ENCODE results near the gene DDX11. TPM values are rescaled to one million over a fixed set of nuclear protein-coding genes. Genes with fewer than 3 reads are reported as not detected.

DDX11 gene
- total RNA-seq, 1 donor from 2014 or later = 12.8 TPM

DNA sequence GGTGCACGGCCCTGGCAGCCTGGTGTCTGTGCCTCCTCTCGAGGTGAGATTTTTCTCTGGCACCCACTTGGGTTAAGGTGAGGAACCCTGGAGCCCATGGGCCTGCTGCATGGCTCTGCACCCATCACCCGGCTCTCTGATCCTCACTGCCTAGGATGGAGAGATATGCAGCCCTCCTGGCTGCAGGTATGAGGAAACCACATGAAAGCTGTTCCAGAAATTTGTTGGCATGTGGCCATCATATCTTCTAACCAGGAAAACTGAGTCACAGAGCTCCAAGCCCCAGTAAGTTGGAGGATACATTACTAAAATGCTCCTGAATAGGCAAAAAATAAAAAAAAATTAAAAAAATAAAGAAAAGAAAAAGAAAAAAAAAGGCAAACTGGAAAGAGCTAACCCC, 39.3 kb upstream of the DDX11 start:
- Histone ChIP-seq H3K4me1 (ENCODE audit: insufficient read depth, low read length) (no peaks in the 10 kb centered on the region), H3K9me3 (ENCODE audit: insufficient read depth, low read depth, low read length) (no peaks in the 10 kb centered on the region), H3K36me3 (ENCODE audit: insufficient read depth, low read length) (no peaks in the 10 kb centered on the region), H3K4me2 (ENCODE audit: low read length) (no peak overlapping the region), H3K27me3 (ENCODE audit: insufficient read depth, low read length) (peaks cover 8% of the 10 kb centered on the region), H2AFZ (ENCODE audit: low read depth, low read length) (no peak overlapping the region), H3K79me2 (ENCODE audit: insufficient read depth, low read length) (no peaks in the 10 kb centered on the region), H3K9ac (ENCODE audit: low read length) (no peak overlapping the region), H3K27ac (ENCODE audit: low read depth, low read length) (no peak overlapping the region), H4K20me1 (ENCODE audit: insufficient read depth, low read length) (no peaks in the 10 kb centered on the region), H3K4me3 (ENCODE audit: insufficient read depth, low read depth, low read length) (no peak overlapping the region)
- no peak for FAIRE-seq
- Mint-ChIP-seq H3K27ac (ENCODE audit: unreplicated experiment) (no peak overlapping the region), H3K36me3 (ENCODE audit: low read depth, unreplicated experiment) (no peaks in the 10 kb centered on the region), H3K9me3 (ENCODE audit: unreplicated experiment) (peaks cover 4% of the 10 kb centered on the region), H3K27me3 (ENCODE audit: low read depth, unreplicated experiment) (peaks cover 38% of the 10 kb centered on the region), H3K4me1 (ENCODE audit: low read depth, unreplicated experiment) (peaks cover 10% of the 10 kb centered on the region), H3K4me3 (ENCODE audit: unreplicated experiment) (no peak overlapping the region)
- no peak for TF ChIP-seq EZH2 (IDR thresholded peaks at IDR 0.05; ENCODE audit: insufficient read depth, low read length)
- TF ChIP-seq, protein P1, sequence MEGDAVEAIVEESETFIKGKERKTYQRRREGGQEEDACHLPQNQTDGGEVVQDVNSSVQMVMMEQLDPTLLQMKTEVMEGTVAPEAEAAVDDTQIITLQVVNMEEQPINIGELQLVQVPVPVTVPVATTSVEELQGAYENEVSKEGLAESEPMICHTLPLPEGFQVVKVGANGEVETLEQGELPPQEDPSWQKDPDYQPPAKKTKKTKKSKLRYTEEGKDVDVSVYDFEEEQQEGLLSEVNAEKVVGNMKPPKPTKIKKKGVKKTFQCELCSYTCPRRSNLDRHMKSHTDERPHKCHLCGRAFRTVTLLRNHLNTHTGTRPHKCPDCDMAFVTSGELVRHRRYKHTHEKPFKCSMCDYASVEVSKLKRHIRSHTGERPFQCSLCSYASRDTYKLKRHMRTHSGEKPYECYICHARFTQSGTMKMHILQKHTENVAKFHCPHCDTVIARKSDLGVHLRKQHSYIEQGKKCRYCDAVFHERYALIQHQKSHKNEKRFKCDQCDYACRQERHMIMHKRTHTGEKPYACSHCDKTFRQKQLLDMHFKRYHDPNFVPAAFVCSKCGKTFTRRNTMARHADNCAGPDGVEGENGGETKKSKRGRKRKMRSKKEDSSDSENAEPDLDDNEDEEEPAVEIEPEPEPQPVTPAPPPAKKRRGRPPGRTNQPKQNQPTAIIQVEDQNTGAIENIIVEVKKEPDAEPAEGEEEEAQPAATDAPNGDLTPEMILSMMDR (IDR thresholded peaks at IDR 0.05; ENCODE audit: insufficient read depth, low read depth, low read length) = no peak
- no peak for DNase-seq (ENCODE audit: low read depth)

- Histone ChIP-seq H4K20me1 (ENCODE audit: insufficient read depth, low read length) (no peaks in the 10 kb centered on the region), H3K4me1 (ENCODE audit: insufficient read depth, low read length) (no peaks in the 10 kb centered on the region), H3K27ac (ENCODE audit: low read depth, low read length) (no peak overlapping the region), H3K4me3 (ENCODE audit: insufficient read depth, low read depth, low read length) (no peak overlapping the region), H3K27me3 (ENCODE audit: insufficient read depth, low read length) (peaks cover 4% of the 10 kb centered on the region), H3K36me3 (ENCODE audit: insufficient read depth, low read length) (no peaks in the 10 kb centered on the region), H3K79me2 (ENCODE audit: insufficient read depth, low read length) (no peaks in the 10 kb centered on the region), H2AFZ (ENCODE audit: low read depth, low read length) (no peak overlapping the region), H3K4me2 (ENCODE audit: low read length) (no peak overlapping the region), H3K9me3 (ENCODE audit: insufficient read depth, low read depth, low read length) (no peaks in the 10 kb centered on the region), H3K9ac (ENCODE audit: low read length) (no peak overlapping the region)
- Mint-ChIP-seq H3K36me3 (ENCODE audit: low read depth, unreplicated experiment) (no peaks in the 10 kb centered on the region), H3K9me3 (ENCODE audit: unreplicated experiment) (peaks cover 4% of the 10 kb centered on the region), H3K27ac (ENCODE audit: unreplicated experiment) (no peak overlapping the region), H3K27me3 (ENCODE audit: low read depth, unreplicated experiment) (peaks cover 41% of the 10 kb centered on the region), H3K4me3 (ENCODE audit: unreplicated experiment) (no peak overlapping the region), H3K4me1 (ENCODE audit: low read depth, unreplicated experiment) (peaks cover 10% of the 10 kb centered on the region)
- TF ChIP-seq, protein P1 (IDR thresholded peaks at IDR 0.05; ENCODE audit: insufficient read depth, low read depth, low read length) = no peak
- TF ChIP-seq EZH2 (IDR thresholded peaks at IDR 0.05; ENCODE audit: insufficient read depth, low read length) = no peak
- FAIRE-seq = no peak
- peak; percentile 36 for DNase-seq (ENCODE audit: low read depth)
These were observed 38.4 kb upstream of the DDX11 start for GRCh38 chr12:31035226-31035625.

DNA sequence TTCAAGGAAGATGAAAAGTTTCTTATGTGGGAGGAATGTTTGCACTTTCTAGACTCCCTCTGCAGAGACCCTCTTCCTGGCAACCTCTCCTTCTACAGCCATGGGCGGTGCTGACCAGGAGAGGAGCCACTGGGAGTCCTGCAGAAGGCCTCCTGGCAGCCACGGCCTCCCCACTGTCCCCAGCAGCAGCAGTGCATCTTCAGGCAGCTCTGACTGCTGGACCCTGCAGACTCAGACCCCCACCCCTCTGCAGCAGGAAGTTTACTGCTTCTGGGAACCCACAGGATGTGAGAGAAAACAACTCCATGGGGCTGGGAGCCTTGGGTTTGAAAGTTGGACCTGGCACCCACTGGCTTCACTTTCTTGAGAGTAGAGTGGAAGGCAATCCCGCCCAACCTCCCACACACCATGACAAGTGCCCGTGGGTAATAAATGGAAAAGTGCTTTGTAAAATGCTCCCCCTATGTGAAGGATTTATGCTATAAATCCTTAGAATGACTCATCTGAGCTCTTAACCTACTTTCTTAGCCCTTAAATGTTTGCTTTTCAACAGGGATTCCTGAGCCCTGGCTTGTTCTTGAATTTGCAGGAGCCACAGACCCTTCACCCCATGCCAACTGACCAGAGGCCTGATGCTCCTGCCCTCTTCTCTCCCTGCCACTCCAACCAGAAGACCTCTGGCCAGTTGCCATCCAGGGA, 37.5 kb upstream of the DDX11 start:
- DNase-seq (ENCODE audit: low read depth) = peak; percentile 34
- TF ChIP-seq, protein P1 (IDR thresholded peaks at IDR 0.05; ENCODE audit: insufficient read depth, low read depth, low read length) = no peak
- no peak for TF ChIP-seq EZH2 (IDR thresholded peaks at IDR 0.05; ENCODE audit: insufficient read depth, low read length)
- Mint-ChIP-seq H3K9me3 (ENCODE audit: unreplicated experiment) (peaks cover 4% of the 10 kb centered on the region), H3K27me3 (ENCODE audit: low read depth, unreplicated experiment) (peaks cover 35% of the 10 kb centered on the region), H3K4me3 (ENCODE audit: unreplicated experiment) (no peak overlapping the region), H3K36me3 (ENCODE audit: low read depth, unreplicated experiment) (no peaks in the 10 kb centered on the region), H3K4me1 (ENCODE audit: low read depth, unreplicated experiment) (peaks cover 10% of the 10 kb centered on the region), H3K27ac (ENCODE audit: unreplicated experiment) (no peak overlapping the region)
- no peak for FAIRE-seq
- H3K27ac ChIP-seq (ENCODE audit: low read depth, low read length) = no peak overlapping the region
- H3K36me3 ChIP-seq (ENCODE audit: insufficient read depth, low read length) = no peaks in the 10 kb centered on the region
- no peaks in the 10 kb centered on the region for H3K4me1 ChIP-seq (ENCODE audit: insufficient read depth, low read length)
- H4K20me1 ChIP-seq (ENCODE audit: insufficient read depth, low read length) = no peaks in the 10 kb centered on the region
- H3K9ac ChIP-seq (ENCODE audit: low read length) = no peak overlapping the region
- H2AFZ ChIP-seq (ENCODE audit: low read depth, low read length) = no peak overlapping the region
- H3K4me3 ChIP-seq (ENCODE audit: insufficient read depth, low read depth, low read length) = no peak overlapping the region
- peaks cover 7% of the 10 kb centered on the region for H3K27me3 ChIP-seq (ENCODE audit: insufficient read depth, low read length)
- no peaks in the 10 kb centered on the region for H3K79me2 ChIP-seq (ENCODE audit: insufficient read depth, low read length)
- no peak overlapping the region for H3K4me2 ChIP-seq (ENCODE audit: low read length)
- no peaks in the 10 kb centered on the region for H3K9me3 ChIP-seq (ENCODE audit: insufficient read depth, low read depth, low read length)

Data from astrocyte (in vitro differentiated cells and primary cell).